ENCODE data around the gene KDELR3.

DNA sequence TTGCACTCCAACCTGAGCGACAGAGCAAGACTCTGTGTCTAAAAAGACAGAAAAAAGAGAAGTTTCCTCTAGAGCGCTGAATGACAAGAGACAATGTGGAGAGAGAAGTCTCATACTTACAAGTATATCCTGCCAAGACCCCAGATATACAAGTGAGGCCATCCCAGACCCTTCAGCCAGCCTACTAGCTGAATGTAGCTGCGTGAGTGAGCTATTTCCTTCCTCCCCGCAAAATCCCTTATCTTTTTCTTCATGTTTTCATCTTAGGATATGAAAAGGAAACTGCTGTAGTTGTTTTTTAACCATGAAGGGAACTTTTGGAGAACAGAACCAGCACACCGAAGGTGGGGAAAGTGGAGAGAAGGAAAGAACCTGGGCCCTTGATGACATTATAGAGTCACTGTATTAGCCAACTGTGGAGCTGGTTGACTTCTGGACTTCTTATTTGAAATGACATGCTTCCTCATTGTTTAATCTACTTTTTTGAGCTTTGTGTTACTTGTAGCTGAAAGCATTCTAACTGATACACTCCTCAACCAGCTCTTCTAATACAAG is 42.6 kb downstream of the KDELR3 start:
- TF ChIP-seq, protein P1, sequence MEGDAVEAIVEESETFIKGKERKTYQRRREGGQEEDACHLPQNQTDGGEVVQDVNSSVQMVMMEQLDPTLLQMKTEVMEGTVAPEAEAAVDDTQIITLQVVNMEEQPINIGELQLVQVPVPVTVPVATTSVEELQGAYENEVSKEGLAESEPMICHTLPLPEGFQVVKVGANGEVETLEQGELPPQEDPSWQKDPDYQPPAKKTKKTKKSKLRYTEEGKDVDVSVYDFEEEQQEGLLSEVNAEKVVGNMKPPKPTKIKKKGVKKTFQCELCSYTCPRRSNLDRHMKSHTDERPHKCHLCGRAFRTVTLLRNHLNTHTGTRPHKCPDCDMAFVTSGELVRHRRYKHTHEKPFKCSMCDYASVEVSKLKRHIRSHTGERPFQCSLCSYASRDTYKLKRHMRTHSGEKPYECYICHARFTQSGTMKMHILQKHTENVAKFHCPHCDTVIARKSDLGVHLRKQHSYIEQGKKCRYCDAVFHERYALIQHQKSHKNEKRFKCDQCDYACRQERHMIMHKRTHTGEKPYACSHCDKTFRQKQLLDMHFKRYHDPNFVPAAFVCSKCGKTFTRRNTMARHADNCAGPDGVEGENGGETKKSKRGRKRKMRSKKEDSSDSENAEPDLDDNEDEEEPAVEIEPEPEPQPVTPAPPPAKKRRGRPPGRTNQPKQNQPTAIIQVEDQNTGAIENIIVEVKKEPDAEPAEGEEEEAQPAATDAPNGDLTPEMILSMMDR (IDR thresholded peaks at IDR 0.05): no peak
- no peak for TF ChIP-seq SIN3A (IDR thresholded peaks at IDR 0.05; ENCODE audit: borderline replicate concordance, insufficient read depth, low read depth, low read length)
- no peak for TF ChIP-seq POLR2AphosphoS5 (IDR thresholded peaks at IDR 0.05; ENCODE audit: low read depth, low read length)

All from Panc1 (cell line).